GM18951 (cell line): ENCODE data around the gene CDH13.

Experiments
- POLR2A ChIP-seq: IDR thresholded peaks from 4 replicates; pipeline ENCODE4 v1.6.1; 2011; ENCODE audit warnings: mild to moderate bottlenecking; ENCODE audit not compliant: insufficient read length, insufficient read depth; ENCODE audit errors: extremely low read depth
- in situ Hi-C: fragments of 300-500 bp; cut with MboI; formaldehyde crosslinking; loops from one replicate; pipeline ENCODE4 v1.12.0; 2022; ENCODE audit warnings: low sequenced_read_pairs, mixed read lengths, inconsistent platforms; ENCODE audit not compliant: unreplicated experiment

Gene CDH13

GRCh38 chr16:82971126-82971525 lies 344.4 kb downstream of the CDH13 start:
- no peak for TF ChIP-seq POLR2A
- in situ Hi-C loops = no loop called here

DNA sequence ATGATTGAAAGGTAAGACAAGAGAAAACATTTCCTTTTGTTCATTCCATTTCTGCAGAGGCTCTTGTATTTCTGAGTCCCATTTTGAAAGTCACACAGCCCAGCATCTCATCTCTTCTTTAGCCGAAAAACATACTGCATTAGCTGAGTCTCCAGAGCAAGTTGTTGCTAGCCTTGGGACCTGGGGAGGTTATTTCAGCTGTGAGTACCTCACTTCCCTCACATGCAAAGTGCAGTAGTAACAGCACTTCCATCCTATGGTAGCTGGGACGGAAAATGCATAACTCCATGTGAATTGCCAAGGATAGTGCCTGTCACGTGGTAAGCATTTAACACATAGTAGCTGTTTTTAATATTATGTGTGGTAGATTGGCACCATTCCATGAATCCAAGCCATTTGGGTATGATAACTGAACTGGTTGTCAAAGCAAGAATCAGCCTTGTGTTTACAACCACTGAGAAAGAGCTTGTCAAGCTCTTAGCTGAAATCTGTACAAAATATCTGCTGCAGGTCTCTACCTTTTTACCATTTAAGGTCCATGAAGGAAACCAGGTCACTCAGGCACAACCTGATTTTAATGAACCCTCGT lies 345.7 kb downstream of the CDH13 start:
- TF ChIP-seq POLR2A = no peak
- in situ Hi-C loops = no loop called here

DNA sequence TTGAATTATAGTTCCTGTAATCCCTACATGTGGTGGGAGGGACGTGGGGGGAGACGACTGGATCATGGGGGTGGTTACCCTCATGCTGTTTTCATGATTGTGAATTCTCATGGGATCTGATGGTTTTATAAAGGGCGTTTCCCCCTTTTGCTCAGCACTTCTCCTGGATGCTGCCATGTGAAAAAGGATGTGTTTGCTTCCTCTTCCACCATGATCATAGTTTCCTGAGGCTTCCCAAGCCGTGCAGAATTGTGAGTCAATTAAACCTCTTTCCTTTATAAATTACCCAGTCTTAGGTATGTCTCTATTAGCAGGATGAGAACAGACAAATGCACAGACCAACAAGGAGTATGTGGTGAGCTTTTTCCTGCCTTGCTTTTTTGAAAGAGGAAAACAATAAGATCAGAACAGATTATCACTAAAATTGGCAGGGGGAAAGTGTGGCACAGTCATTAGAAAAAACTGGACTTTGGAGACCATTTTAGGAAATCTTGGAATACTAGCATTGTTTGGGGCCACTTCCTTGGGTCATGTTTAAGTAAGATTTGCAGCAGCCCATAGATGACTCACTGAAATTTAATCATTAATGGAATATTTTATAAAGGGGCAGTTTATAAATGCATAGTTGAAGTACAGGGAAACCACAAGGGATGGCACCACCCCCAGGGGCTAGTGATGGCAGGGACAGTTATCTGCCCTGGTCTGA lies 352.8 kb downstream of the CDH13 start:
- in situ Hi-C loops = no loop called here
- no peak for TF ChIP-seq POLR2A

DNA sequence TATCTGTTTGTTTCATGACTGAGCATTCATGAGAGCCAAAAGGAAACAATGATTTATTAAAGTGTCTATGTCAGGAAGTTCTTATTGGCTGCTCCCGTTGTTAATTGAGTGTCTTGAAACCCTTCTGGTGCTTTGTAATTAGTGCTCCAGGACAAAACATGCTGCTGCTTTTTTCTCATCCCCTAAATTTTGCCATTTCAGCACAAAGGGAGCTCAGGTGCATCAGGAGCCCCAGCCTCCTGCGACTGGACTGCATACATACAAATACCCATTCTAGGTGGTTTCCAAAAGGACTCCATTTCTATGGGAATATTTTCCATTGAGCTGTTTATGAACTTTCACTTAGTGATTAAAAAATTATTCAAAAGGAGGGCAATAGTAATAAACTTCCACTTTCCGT lies 354.0 kb downstream of the CDH13 start:
- TF ChIP-seq POLR2A = no peak
- in situ Hi-C loops = no loop called here

DNA sequence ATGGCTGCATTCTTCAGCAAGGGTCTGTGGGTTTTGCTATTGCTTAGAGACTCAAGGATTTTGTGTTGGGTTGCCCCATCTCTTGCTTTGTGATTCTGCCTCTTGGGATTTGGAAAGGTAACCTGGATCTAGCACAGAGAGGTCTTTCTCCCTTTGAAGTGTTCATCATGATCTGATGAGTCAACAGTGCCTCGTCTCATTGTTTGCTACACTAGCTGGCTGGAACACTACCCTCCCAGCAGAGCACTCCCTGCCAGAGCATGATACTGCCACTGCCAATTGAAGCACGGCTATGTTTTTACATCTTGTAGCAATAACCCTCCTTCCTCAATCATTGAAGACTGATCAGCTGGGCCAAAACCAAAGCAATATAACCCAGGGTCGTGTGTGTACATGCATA lies 361.0 kb downstream of the CDH13 start:
- in situ Hi-C loops = no loop called here
- no peak for TF ChIP-seq POLR2A

GRCh38 chr16:82990155-82990554 lies 363.4 kb downstream of the CDH13 start:
- no peak for TF ChIP-seq POLR2A
- in situ Hi-C loops = no loop called here

DNA sequence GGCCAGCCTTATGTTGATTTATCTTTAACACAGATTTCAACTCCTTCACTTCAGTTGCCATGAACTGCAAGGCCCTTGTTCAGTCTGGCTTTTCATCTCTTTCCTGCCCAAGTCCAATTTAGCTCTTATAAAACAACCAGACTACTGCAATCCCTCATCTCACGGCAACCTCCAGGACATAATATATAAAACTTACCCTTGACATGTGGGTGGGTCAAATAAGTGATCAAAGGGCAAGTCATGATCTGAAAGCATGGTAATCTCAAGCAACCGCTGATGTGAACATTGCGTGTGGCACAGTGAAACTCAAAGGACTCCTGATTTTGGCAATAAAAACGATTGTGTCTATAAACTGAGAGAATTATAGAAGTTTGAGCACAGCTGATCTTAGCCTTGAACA lies 364.6 kb downstream of the CDH13 start:
- no peak for TF ChIP-seq POLR2A
- in situ Hi-C loops = no loop called here

DNA sequence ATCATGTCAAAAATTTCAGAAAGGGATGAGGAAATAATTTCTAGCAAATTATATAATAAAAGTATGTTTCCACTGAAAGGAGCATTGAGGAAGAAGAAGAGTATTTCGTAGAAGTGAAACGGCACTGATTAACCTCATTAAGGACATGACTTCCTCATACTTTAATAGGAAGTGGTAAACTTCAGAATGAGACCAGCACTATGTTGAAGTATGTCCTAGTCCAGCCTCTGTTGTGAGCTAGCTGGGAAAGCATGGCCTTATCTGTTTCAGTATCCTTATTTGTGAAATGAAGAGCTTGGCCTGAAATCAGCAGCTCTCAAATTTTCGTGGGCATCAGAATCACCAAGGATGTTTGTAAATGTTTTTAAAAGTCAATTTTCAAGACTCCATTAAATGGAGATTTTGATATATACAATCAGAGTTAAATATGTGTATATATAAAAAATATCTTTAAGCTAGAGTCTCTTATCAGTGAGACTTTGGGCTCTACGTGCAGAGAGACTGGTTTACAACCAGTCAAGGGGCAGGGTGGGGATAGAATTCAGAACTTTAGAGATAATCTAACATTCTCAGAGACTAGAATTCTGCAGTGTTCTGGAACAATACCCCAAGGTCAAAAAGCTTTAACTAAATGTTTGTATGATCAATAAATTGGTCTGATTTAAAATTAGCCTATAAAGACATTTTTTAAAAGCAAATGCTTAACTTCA lies 365.4 kb downstream of the CDH13 start:
- in situ Hi-C loops = no loop called here
- no peak for TF ChIP-seq POLR2A

DNA sequence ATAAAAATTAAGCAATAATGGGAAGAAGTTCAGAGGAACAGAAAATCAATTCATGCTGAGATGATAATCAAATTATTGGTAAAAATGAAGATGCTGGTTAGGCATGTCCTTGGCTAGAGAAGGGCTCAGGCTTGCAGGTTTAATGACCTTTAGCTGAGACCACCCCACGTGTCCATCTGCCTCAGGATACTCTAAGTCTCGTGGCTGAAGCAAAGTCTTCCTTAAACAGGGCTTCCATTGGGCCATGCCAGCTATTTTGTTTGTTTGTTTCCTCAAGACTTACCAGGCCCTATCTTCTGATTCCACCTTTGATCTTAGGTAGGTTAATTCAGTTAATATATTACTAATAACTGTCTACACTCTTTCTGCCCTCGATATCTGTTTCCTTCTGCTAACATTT lies 366.0 kb downstream of the CDH13 start:
- in situ Hi-C loops = no loop called here
- no peak for TF ChIP-seq POLR2A

DNA sequence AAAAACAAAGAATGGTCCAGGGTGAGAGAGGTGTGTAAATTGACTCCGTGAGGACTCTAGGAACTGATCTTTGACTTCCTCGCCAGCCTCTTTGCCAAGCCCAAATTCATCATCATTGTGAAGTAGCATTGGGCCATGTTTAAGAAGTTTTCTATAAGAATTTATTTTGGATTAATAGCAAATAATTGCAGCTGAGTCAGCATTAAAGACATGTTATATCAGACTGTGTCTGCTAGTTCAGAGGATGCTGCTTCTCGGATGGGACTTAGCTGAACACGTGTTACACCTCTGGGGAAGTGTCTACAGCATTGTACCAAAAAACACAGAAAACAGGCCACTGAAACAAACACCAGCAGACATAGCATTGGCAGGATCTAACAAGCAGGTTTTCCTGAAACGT lies 366.6 kb downstream of the CDH13 start:
- in situ Hi-C loops = no loop called here
- no peak for TF ChIP-seq POLR2A

GRCh38 chr16:82993926-82994325 lies 367.2 kb downstream of the CDH13 start:
- in situ Hi-C loops = no loop called here
- no peak for TF ChIP-seq POLR2A

GRCh38 chr16:82995286-82995923 lies 368.6 kb downstream of the CDH13 start:
- no peak for TF ChIP-seq POLR2A
- in situ Hi-C loops = no loop called here

GRCh38 chr16:82995924-82996441 lies 369.2 kb downstream of the CDH13 start:
- in situ Hi-C loops = no loop called here
- TF ChIP-seq POLR2A = no peak
